K562 treated with DMSO at 1 percent for 12 hours (cell line): Measurements from ENCODE around the gene GRAP2. TPM values are rescaled to one million over a fixed set of nuclear protein-coding genes. Genes with fewer than 3 reads are reported as not detected.

Source experiments
- total RNA-seq: library from RNA; unstranded; fragments of 300-600 nt; gene quantifications from 2 replicates; pipeline ENCODE4 v1.2.3, GENCODE V29; 2022; ENCODE audit not compliant: insufficient read depth

Gene GRAP2
- total RNA-seq: 30.7 and 47.5 TPM in 2 replicates

GRCh38 chr22:39900306-39901227 lies at the start of gene GRAP2:
GRAP2 (plus strand) TSS chr22:39901084; CDS start chr22:39947107, 46,023 bp downstream.

GRCh38 chr22:39893526-39893925 lies 7.4 kb upstream of the GRAP2 start, which contains the start of gene ENTHD1:
ENTHD1 (minus strand) TSS chr22:39893760; CDS start chr22:39887748, 6,012 bp downstream.

GRCh38 chr22:39959640-39960447 lies 59.0 kb downstream of the GRAP2 start, which contains the start of gene TMA7B:
TMA7B (plus strand) TSS chr22:39960397; CDS start chr22:39964375, 3,978 bp downstream.

GRCh38 chr22:39994566-39995392 lies 93.9 kb downstream of the GRAP2 start, which contains the start of gene FAM83F:
FAM83F (plus strand) TSS chr22:39994954; CDS start chr22:39995043, 89 bp downstream.

Other genes starting within 250 kb of the GRAP2 start
- gene ENTHD1, start 7.3 kb upstream of the GRAP2 start, total RNA-seq: 0.68 and 2.0 TPM in 2 replicates
- gene TMA7B, start 59.3 kb downstream of the GRAP2 start, total RNA-seq: 0.96 and 2.0 TPM in 2 replicates
- gene FAM83F, start 93.9 kb downstream of the GRAP2 start, total RNA-seq: not detected in 2 replicates